Stimulated activated CD4-positive, alpha-beta T cell treated with anti-CD3 and anti-CD28 coated beads, Interleukin-4, amount 100 ng/mL, for 24 hours (primary cell): Measurements from ENCODE around the gene SLC25A12.
"Not testable (repeated sequence)": the region's sequence is repeated elsewhere in the genome, so short reads cannot be mapped to it uniquely, and the experiment has no call there.

Experiments
- DNase-seq: peaks from one replicate; pipeline ENCODE4 v3.0.0-alpha.2; 2020

Gene SLC25A12, protein sequence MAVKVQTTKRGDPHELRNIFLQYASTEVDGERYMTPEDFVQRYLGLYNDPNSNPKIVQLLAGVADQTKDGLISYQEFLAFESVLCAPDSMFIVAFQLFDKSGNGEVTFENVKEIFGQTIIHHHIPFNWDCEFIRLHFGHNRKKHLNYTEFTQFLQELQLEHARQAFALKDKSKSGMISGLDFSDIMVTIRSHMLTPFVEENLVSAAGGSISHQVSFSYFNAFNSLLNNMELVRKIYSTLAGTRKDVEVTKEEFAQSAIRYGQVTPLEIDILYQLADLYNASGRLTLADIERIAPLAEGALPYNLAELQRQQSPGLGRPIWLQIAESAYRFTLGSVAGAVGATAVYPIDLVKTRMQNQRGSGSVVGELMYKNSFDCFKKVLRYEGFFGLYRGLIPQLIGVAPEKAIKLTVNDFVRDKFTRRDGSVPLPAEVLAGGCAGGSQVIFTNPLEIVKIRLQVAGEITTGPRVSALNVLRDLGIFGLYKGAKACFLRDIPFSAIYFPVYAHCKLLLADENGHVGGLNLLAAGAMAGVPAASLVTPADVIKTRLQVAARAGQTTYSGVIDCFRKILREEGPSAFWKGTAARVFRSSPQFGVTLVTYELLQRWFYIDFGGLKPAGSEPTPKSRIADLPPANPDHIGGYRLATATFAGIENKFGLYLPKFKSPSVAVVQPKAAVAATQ

DNA sequence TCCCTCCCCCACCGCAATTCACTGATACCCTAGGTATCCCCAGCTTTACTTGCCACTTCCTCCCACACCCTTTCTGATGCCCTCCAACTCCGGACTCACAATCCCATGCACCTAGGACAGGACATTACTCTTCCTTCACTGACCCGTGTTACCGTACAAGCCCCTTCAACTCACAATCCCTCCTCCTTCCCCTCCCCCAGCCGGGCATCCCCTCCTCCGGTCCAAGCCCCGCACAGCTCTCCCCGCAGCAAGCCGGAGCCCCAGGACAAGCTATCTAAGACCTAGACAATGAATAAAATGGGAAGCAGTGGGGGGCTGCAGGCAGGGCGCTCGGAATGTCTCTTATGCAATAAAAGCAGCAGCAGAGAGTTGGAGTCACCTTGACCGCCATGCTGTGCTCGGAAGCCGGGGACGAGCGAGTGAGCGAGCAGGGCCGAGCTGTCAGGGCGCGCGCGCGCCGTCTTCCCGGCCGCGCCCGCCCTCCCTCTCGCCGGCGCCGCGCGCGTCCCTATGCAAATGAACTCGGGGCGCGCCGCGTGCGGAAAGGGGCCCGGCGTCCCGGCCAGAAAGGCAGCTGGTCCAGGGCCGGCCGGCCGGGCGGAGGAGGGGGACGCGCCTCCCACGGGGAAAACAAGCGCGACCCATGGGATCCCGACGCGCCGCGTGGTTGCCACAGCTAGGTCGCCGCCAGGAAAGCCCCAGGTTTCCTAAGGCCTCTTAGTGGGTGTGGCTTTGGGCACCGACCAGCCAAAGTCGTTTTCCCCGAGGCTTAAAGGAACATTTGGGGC, at the start of gene SLC25A12:
Gene SLC25A12, minus strand, starts transcription at position 421 of the 788 bp plus-strand sequence. Its CDS starts 30 bp downstream, at position 391.
- peak; percentile 72 for DNase-seq

DNA sequence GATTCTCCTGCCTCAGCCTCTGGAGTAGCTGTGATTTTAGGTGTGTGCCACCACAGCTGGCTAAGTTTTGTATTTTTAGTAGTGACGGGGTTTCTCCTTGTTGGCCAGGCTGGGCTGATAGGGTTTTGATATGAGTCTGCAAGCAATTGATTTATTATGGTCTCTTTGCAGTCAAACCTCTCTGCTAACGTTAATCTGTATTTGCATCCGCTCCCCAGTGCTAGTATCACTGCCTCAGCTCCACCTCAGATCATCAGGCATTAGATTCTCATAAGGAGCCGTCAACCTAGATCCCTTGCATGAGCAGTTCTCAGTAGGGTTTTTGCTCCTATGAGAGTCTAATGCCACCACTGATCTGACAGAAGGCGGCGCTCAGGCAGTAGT, 47.3 kb upstream of the SLC25A12 start:
- DNase-seq: no peak

DNA sequence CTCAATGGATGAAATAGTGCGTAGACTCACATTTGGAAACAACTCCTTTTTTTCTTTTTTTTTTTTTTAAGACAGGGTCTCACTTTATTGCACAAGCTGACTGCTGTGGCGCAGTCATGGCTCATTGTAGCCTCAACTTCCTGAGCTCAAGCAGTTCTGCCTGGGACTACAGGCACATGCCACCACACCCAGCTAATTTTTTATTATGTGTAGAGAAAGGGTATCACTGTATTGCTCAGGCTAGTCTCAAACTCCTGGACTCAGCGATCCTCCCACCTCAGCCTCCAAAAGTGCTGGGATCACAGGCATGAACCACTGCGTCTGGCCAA, 45.7 kb upstream of the SLC25A12 start:
- DNase-seq: no peak

DNA sequence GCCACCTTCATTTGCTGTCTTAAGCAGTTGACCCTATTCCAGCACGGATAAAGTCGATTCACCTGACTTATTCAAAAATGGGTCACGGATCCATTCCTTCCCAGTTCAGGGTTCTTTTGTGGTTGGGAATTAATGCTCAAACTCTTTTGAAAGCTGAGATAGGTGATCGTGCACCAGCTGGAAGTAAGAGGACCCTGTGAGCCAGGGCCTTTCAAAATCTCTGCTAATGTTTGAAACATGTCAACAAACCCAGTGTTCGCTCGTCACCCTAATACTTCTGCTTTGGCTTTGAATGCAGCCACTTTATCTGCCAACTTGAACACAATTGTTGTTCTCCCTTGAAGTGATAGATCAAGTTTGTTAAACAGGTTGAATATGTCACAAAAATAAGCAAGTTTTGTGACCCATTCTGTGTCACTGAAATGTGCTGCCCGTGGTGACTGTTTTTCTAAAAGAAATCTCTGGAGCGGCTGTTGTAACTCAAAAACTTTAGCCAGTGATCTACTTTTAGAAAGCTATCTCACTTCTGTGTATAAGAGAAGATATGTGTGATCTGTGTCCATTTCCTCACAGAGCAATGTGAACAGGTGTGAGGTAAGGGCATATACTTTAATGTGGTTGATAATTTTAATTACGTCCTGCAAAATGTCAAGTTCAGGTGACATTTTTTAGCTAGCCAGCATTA, 45.2 kb upstream of the SLC25A12 start:
- no peak for DNase-seq

DNA sequence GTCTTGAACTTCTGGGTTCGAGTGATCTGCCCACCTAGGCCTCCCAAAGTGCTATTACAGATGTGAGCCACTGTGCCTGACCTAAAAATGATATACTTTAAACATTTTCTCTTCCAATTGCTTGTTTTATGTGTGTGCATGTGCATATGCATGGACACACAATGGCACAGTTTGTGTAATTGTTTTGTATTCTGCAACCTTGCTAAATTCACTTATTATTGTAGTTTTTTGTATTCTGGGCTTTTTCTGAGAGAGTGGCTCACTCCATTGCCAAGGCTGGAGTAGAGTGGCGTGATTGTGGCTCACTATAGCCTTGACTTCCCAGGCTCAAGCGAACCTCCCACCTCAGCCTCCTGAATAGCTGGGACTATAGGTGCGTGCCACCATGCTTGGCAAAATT, 36.3 kb upstream of the SLC25A12 start:
- no peak for DNase-seq

DNA sequence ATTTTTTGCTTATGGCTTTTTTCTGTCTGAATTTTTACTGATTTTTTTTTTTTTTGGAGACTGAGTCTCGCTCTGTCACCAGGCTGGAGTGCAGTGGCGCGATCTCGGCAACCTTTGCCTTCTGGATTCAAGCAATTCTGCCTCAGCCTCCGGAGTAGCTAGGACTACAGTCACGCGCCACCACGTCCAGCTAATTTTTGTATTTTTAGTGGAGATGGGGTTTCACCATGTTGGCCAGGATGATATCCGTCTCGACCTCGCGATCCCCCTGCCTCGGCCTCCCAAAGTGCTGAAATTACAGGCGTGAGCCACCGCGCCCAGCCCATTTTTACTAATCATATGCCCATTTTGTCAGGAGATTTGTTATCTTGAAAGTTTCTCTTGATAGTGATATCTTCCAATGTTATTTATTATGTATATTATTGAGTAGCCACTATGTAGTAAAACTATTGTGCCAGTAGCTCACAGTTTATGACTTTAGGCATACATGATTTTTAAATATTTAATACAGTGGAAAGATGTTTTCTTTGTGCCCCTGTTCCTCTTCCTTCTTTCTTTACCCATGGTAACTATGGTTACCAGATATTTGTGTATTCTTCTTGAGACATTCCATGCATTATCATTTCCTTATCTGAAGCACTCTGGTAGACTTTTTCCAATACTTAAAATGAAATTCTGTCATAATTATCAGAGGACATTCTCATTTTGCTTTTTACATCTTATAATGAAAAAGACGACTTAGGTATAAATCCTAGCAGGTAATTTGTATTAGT, 30.3 kb upstream of the SLC25A12 start:
- no peak for DNase-seq

DNA sequence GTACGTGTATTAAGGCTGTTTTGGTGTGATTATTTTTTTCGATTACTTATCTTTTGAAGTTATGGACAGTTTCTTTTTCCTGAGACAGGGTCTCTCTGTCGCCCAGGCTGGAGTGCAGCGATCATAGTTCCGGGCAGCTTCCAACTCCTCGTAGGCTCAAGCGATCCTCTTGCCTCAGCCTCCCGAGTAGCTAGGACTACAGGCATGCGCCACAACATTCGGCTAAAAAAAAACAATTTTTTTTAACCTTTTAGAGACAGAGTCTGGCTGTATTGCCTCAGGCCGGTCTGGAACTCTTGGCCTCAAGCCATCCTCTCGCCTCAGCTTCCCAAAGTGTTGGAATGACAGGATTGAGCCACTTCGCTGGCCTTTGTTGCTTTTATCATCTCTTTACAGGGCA, 29.2 kb upstream of the SLC25A12 start:
- DNase-seq: no peak

DNA sequence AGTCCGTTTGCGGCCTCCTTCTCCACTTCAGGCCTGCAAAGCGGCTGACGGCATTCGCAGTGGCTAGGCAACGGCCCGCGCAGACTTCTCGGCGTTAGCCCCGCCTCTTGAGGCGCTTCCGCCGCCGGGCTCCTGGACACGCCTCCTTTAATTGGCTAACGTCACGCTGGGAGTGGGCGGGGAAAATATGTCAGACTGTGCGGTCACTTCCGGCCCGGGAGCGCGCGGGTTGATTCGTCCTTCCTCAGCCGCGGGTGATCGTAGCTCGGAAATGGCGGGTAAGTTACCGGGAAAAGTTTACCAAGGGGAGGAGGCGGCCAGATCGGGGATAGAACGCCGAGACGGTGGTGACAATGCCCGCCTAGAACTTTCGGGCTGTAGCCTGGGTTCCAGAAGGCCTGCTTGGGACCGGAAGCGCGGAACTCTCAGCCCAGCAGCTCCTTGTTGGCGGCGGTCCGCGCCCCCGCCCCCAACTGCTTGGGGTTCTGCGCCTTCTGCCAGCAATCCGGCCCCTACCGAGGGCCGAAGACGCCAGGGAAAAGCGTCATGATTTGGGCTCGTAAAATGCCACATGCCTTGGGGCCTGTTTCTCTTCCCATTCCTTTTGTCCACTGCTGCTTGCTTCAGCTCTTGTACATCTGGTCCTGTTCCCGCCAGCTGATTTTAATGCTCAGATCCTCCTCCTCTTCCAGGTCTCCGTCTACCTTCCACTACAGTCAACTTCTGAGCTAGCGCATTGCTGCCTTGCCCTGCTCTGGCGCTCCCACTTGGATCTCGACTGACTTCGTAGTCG, 28.4 kb upstream of the SLC25A12 start, which contains the start of gene HAT1:
Gene HAT1, plus strand, starts transcription at position 232 of the 793 bp plus-strand sequence. Its CDS starts 40 bp downstream, at position 272.
- peak; percentile 99 for DNase-seq

DNA sequence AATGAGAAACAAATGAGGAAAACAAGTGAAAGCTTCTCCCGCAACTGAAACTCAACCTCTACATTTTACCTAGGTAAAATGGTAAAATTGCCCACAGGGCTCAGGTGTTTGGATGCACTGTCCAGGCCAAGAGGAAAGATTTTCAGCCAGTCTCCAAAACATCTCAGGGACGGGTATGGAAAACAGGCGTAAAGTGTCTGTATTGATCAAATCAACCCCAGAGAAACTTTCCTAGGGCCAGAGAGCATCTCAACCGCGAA, 27.9 kb upstream of the SLC25A12 start:
- no peak for DNase-seq

DNA sequence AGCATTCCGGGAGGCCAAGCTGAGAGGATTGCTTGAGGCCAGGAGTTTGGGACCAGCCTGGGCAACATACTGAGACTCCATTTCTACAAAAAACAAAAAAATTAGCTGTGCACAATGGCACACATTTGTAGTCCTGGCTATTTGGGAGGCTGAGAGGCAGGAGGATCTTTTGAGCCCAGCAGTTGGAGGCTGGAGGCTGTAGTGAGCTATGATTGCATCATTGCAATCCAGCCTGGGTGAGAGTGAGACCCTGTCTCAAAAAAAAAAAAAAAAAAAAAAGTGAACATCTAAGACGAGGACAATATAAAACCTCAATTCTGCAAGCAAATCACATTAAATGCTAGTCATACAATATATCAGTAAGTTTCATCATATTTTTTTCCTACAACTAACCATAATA, 25.4 kb upstream of the SLC25A12 start:
- DNase-seq: no peak

DNA sequence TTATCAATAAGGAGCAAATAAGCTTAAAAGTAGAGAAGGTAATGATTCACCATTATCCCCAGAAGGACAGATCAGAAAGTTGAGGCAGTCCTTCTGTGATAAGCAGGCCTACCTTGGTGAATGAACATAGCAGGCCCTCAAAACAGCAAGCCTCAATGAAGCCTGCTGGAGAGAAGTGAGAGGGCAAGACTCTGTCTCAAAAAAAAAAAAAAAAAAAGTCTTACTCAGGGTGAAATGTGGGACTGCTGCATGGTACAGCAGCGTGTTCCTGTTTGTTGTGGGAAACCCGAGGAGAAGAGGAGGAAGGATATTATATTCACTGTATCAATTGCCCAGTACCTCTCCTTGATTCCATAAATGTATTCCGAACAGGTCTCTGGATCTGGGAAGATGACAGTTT, 19.5 kb upstream of the SLC25A12 start:
- no peak for DNase-seq

DNA sequence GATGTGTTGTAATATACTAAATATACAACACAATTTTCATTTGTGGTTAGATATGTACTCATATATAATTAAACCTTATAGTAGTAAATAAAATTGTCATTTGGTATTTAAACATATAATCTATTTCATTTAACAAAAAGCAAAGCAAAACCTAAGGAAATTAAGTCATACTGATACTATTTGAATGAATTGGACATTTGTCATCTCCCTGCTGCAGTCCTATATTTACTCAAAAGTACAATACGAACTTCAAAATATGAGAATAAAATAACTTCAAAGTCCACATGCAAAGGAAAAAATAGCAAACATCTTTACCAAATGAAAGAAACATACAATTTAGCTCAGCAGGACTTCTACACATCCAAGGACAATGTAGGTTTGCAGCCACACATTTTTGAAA, 16.4 kb upstream of the SLC25A12 start:
- DNase-seq: no peak

DNA sequence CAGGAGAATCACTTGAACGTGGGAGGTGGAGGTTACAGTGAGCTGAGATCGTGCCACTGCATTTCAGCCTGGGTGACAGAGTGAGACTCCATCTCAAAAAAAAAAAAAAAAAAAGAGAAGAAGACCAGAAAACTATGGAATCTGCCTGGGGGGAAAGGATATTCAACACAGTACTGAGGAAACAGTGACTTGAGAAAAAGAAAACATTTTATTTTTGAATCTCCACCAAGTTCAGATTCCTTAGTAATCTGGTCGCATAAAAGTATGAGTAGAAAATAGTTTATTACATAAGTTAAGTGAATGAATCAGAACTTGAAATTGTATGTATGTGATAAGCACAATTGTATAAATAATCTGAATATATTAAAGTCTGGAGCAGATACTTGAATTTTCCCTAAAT, 15.2 kb upstream of the SLC25A12 start:
- DNase-seq: no peak

DNA sequence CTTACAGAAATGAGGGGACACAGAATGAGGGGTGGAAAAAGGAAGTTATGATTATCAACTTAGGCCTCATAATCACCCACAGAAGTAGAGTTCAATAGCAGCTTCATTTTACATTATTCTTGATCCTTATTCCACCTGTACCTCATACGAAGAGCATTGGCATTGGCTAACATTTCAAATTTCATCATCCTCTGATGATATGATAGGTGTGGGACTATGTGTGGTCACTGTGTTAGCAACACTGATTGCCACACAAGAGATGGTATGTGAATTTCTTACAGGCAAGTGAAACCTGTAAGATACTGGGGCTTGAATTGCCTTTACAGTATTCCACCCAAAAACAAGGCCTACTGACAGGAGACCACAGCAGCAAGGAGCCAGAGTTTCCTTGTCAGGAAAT, 14.2 kb upstream of the SLC25A12 start:
- DNase-seq: no peak

DNA sequence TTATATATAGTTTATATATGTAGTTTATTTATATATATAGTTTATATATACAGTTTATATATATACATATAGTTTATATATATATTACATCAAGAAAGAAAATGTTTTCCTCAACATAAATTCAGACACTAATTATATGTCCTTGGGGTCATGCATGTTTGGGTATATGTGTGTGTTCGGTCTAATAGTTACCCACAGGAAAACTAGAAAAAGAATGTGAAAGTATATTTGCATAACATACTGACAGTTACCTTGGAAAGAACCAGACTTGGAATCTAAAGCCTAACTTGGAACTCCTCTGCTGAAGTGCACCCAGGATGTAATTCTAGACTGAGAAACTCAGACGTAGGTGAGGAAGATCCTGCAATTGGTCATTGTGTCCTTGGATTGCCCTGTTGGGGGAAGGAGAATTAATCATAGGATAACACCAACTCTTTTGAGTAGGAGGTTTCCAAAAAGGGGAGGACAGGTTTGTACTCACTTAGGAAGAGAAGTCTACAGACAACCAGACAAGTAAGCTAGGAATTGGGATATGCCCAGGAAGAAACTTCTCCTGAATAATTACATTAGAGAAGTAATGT, 8.9 kb upstream of the SLC25A12 start:
- no peak for DNase-seq

DNA sequence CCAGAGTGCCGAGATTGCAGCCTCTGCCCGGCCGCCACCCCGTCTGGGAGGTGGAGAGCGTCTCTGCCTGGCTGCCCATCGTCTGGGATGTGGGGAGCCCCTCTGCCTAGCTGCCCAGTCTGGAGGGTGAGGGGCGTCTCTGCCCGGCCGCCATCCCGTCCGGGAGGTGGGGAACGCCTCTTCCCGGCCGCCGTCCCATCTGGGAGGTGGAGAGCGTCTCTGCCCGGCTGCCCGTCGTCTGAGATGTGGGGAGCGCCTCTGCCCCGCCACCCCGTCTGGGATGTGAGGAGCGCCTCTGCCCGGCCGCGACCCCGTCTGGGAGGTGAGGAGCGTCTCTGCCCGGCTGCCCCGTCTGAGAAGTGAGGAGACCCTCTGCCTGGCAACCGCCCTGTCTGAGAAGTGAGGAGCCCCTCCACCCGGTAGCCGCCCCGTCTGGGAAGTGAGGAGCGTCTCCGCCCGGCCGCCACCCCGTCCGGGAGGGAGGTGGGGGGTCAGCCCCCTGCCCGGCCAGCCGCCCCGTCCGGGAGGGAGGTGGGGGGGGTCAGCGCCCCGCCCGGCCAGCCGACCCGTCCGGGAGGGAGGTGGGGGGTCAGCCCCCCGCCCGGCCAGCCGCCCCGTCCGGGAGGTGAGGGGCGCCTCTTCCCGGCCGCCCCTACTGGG, 5.7 kb upstream of the SLC25A12 start:
- not testable (repeated sequence) for DNase-seq

DNA sequence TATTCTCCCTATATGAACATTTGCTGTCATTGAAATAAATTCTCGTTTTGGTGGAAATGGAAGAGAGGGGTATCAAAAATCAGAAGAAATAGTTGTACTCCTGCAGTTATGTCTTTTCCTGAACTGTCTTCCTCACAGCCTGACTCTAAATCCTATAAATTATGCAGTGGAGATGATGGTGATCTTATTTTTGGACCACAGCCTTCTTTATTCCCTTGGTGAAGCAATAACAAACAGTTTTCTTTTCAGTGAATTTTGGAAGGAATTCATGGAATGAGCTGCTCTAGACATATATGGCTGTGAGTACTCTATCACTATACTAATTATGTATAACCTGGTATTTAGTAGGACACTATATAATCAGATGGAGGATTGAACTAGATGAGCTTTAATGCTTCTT, 1.7 kb upstream of the SLC25A12 start:
- DNase-seq: no peak

DNA sequence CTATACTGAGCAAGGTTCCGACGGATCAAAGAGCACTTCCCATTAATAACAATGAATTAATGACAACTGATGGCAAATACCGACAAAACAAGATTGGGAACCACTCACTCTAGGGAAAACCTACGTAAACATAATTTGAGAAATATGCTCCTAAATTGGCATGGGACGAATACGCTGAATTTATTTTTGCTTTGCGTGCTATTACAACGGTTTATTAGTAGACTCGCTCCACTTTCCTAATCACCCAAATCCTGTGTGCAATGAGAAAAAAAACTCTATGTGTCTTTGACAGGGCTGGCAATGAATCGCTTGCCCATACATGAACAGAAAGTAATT, 536 bp upstream of the SLC25A12 start:
- DNase-seq: no peak

DNA sequence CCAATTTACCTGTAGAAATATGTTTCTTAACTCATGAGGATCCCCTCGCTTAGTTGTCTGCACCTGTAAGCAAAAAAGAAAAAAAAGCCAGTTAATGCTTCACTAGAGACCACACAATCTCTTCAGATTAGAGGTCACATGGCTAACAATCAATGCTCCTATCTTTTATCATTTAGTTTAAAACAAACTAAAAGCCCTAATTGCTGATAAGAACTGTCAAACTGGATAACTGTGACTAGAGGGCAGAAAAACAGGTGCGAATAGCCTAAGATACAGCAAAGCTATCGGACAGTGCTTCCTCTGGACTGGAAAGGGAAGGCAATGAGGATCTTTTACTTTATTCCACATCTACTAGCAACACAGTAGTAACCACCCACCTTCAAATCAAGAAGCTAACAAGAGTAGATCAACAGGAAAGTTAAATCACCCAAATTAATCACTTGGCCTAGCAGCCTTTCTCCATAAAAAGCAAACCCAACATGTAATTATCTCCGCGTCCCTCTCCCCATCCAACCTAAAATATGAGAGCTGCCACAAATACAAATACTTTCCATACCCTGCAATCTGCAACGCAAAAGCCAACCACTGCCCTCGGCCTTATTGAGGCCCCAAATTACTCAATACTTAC, 734 bp downstream of the SLC25A12 start:
- DNase-seq: no peak

DNA sequence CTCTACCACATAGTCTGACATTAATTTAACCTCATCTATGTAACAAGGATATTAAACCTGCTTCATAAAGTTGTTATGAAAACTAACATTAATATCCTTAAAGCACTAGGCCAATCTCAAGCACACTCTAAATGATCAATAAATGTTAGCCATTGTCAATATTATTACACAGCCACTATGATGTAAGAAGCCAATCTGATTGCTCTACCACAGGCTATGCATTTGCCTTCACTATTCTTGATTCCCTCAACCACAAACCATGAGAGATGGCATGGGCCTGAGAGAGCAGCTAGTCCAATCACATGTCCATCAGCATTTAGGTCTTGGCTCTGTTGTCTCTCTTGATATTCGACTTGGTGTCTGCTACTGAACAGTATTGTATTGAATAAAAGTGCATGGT, 4.2 kb downstream of the SLC25A12 start:
- DNase-seq: no peak

DNA sequence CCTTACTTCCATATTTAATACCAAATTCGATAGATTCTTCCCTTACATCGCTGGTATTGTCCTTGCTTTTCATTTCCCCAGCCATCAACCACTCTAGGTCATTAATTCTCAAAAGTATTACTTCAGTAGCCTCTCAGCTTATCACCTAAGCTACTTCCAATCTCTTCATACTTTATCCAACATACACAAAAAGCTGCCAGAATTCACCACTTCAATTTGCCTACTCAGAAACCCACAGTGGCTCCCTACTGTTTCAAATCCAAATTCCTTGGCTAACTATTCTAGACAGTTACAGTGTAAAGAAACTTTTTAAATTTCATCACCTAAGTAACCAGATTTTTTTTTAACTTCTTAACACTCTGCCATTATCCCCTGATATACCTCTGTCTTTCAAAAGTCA, 4.7 kb downstream of the SLC25A12 start:
- DNase-seq: no peak
